NCI-H2196 treated with DMSO at 0.1 percent for 48 hours (cell line): ENCODE measurements around the gene SNTG2.
"Not testable (repeated sequence)": the region's sequence is repeated elsewhere in the genome, so short reads cannot be mapped to it uniquely, and the experiment has no call there.

ENCODE experiments used
- DNase-seq: peaks from one replicate; lab custom pipeline; 2025; ENCODE audit not compliant: unreplicated experiment; lab: John Stamatoyannopoulos, UW

SNTG2 gene

DNA sequence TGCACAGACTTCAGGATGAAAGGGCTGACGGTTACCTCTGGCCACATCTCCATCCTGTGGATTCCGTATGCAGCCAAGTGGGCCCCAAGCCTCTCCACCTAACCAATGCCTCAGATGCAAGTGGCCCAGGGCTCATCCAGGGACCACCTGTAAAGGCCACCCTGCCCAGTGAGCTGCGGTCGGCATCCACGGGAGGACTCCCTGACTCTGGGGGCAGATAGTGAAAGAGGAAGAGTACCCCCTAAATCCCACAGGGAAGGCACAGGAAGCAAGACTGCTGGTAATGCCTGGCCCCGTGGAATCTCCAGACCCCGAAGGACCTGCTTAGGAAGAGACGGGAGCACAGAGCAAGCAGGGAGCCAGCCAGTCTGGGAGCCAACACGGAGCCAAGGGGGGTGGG is 451.4 kb downstream of the SNTG2 start:
- no peak for DNase-seq

DNA sequence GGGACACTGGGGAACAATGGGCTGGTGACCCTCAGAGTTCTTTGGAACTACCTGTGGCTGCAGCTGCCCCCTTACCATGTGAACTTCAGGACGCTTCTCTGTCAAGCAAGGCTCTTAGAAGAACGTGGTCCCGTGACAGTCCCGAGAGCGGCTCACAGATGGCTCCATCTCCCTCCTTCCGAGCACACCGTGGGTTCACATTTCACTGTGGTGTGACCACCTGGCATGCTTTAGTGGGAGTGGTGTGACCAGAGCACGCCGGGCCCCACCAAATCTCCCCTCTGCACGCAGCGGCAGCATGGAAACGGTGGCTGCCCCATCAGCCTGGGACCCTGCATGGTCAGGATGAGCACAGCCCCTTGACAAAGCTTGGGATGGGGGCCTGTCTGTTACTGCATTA is 452.9 kb downstream of the SNTG2 start:
- DNase-seq: no peak

- DNase-seq: no peak
Observed at GRCh38 chr2:1405124-1405523, 454.5 kb downstream of the SNTG2 start.

- no peak for DNase-seq
Observed at GRCh38 chr2:1405967-1406366, 455.3 kb downstream of the SNTG2 start.

DNA sequence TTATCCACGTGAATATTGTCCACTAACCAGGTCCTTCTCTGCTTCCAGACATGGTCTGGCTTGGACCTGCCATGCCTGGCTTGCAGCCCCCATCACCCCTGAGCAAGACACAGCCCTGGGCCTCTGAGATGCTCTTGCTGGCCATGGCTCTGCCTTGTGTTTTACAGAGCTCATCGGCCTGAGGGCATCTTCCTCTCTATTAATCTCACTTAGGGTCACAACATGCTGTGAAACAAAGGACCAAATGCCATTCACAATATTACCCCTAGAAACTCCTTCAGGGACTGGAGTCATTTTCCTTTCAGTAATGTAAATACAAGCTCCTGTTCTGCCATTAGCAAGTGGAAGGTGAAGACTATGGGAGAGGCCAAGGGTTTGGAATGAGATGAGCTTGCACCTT is 455.8 kb downstream of the SNTG2 start:
- no peak for DNase-seq

DNA sequence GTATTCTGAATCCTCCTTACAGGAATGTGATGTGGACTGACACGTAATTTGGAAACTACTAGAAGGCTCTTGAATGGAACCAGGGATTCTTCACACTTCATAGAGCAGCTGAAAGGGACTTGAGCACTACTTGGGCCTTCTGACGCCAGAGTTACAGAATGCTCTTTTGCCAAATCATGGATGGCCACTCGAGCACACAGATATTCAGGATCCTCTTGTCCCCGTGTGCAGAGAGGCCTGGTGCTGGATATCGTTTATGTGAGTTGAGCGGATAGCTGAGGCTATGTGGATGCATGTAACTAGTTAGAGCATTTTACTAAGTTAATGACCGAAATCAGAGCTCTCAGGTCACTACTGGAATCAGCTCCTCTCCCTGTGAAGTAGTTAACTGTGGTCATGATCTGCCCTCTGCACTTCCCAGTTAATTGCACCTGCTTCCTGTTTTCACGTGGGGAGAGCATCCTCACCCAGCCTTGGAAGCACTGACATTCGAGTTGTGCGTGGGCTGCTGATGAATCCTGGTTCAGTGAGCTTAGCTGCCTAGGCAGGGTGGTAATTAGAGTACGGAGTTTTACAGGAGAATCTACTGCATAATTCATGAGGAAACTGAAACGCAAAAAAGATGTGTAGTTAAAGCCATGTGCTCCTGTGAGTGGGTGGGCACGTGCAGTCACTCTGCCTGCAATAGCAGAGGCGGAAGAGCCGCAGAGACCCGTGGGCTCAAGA is 457.5 kb downstream of the SNTG2 start:
- no peak for DNase-seq

- DNase-seq: no peak
Observed at GRCh38 chr2:1413156-1413710, 462.6 kb downstream of the SNTG2 start, which contains the start of gene TPO. TPO (plus strand) TSS chr2:1413463; CDS start chr2:1414409, 946 bp downstream.

GRCh38 chr2:1414121-1414520 is 463.5 kb downstream of the SNTG2 start:
- DNase-seq: no peak

- not testable (repeated sequence) for DNase-seq
Observed at GRCh38 chr2:1414901-1415300, 464.3 kb downstream of the SNTG2 start.

GRCh38 chr2:1415501-1415900 is 464.9 kb downstream of the SNTG2 start:
- DNase-seq: no peak
